ENCODE measurements around the gene ACACB.

GRCh38 chr12:109197327-109197726, 80.9 kb downstream of the ACACB start:
- no peak for TF ChIP-seq POLR2A (IDR thresholded peaks at IDR 0.05)
- no peak for TF ChIP-seq CTCF (IDR thresholded peaks at IDR 0.05)
- no peak for TF ChIP-seq POLR2AphosphoS5 (IDR thresholded peaks at IDR 0.05; ENCODE audit: insufficient read depth in 1 of 2, low read depth in 1 of 2)

Data from vagina (tissue), 2 donors.